ENCODE results near the gene PKN2.
"Not testable (repeated sequence)": the region's sequence is repeated elsewhere in the genome, so short reads cannot be mapped to it uniquely, and the experiment has no call there.

The PKN2 gene

GRCh38 chr1:88680471-88680870, 3.6 kb upstream of the PKN2 start:
- no peak for DNase-seq

GRCh38 chr1:88680911-88681622, 3.0 kb upstream of the PKN2 start:
- no peak for DNase-seq

- peak; percentile 13 to 44 (median 40) for DNase-seq
Measured at GRCh38 chr1:88684482-88685258, 597 bp downstream of the PKN2 start.

- DNase-seq = no peak
Measured at GRCh38 chr1:88685259-88685620, 1.2 kb downstream of the PKN2 start.

- no peak for DNase-seq
Measured at GRCh38 chr1:88691540-88691939, 7.5 kb downstream of the PKN2 start.

GRCh38 chr1:88695781-88696180, 11.7 kb downstream of the PKN2 start:
- DNase-seq = no peak

- DNase-seq = no peak
Measured at GRCh38 chr1:88697503-88697902, 13.4 kb downstream of the PKN2 start.

- no peak for DNase-seq
Measured at GRCh38 chr1:88698140-88698539, 14.1 kb downstream of the PKN2 start.

- no peak for DNase-seq
Measured at GRCh38 chr1:88698764-88699163, 14.7 kb downstream of the PKN2 start.

GRCh38 chr1:88700425-88701013, 16.4 kb downstream of the PKN2 start:
- no peak for DNase-seq

GRCh38 chr1:88701275-88701674, 17.2 kb downstream of the PKN2 start:
- DNase-seq = no peak

GRCh38 chr1:88701793-88702192, 17.7 kb downstream of the PKN2 start:
- DNase-seq = not testable (repeated sequence)

GRCh38 chr1:88708011-88708410, 23.9 kb downstream of the PKN2 start:
- no peak for DNase-seq

GRCh38 chr1:88712907-88713306, 28.8 kb downstream of the PKN2 start:
- DNase-seq = not testable (repeated sequence)

- DNase-seq = not testable (repeated sequence)
Measured at GRCh38 chr1:88716571-88716970, 32.5 kb downstream of the PKN2 start.

- DNase-seq = no peak
Measured at GRCh38 chr1:88722492-88722891, 38.4 kb downstream of the PKN2 start.

GRCh38 chr1:88726697-88727096, 42.6 kb downstream of the PKN2 start:
- DNase-seq = no peak

- no peak for DNase-seq
Measured at GRCh38 chr1:88727205-88727604, 43.1 kb downstream of the PKN2 start.

- no peak for DNase-seq
Measured at GRCh38 chr1:88729297-88729696, 45.2 kb downstream of the PKN2 start.

- no peak for DNase-seq
Measured at GRCh38 chr1:88730132-88730675, 46.1 kb downstream of the PKN2 start.

- DNase-seq = no peak
Measured at GRCh38 chr1:88730995-88731394, 46.9 kb downstream of the PKN2 start.

- no peak for DNase-seq
Measured at GRCh38 chr1:88731475-88732269, 47.6 kb downstream of the PKN2 start.

- DNase-seq = no peak
Measured at GRCh38 chr1:88735382-88735781, 51.3 kb downstream of the PKN2 start.

All from activated CD4-positive, CD25-positive, alpha-beta regulatory T cell (primary cell).